ENCODE results near the gene DPF3. TPM values are rescaled to one million over a fixed set of nuclear protein-coding genes. Genes with fewer than 3 reads are reported as not detected.

Gene DPF3
- total RNA-seq, 3 donors from 2014 or later = 9.3 to 21.9 (median 10.9) TPM

- DNase-seq (no peak), ATAC-seq (no peak)
- Histone ChIP-seq H3K4me3 (no peak overlapping the region), H3K36me3 (ENCODE audit: low read depth) (no peaks in the 10 kb centered on the region), H3K9me3 (no peaks in the 10 kb centered on the region), H3K4me1 (ENCODE audit: low read depth) (peaks cover 8% of the 10 kb centered on the region)
- intact Hi-C loops (cut with DNase I, micrococcal nuclease) = no loop called here
- TF ChIP-seq CTCF (IDR thresholded peaks at IDR 0.05) = no peak
Observed at GRCh38 chr14:72774894-72775620, 118.8 kb downstream of the DPF3 start.

GRCh38 chr14:72774141-72774540, 119.8 kb downstream of the DPF3 start:
- ATAC-seq (no peak), DNase-seq (no peak)
- H3K36me3 ChIP-seq (ENCODE audit: low read depth) = no peaks in the 10 kb centered on the region
- H3K4me3 ChIP-seq = no peak overlapping the region
- intact Hi-C loops (cut with DNase I, micrococcal nuclease) = no loop called here
- no peak for TF ChIP-seq CTCF (IDR thresholded peaks at IDR 0.05)
- no peaks in the 10 kb centered on the region for H3K9me3 ChIP-seq
- peaks cover 8% of the 10 kb centered on the region for H3K4me1 ChIP-seq (ENCODE audit: low read depth)

- H3K9me3 ChIP-seq = peaks cover 5% of the 10 kb centered on the region
- no peaks in the 10 kb centered on the region for H3K36me3 ChIP-seq (ENCODE audit: low read depth)
- peaks cover 3% of the 10 kb centered on the region for H3K4me1 ChIP-seq (ENCODE audit: low read depth)
- DNase-seq = peak; percentile 80 to 85 (median 84)
- intact Hi-C loops (cut with DNase I, micrococcal nuclease) = no loop called here
- ATAC-seq = peak; percentile 96
- H3K4me3 ChIP-seq = no peak overlapping the region
- no peak for TF ChIP-seq CTCF (IDR thresholded peaks at IDR 0.05)
Observed at GRCh38 chr14:72771561-72771960, 122.3 kb downstream of the DPF3 start.

GRCh38 chr14:72766296-72766695, 127.6 kb downstream of the DPF3 start:
- Histone ChIP-seq H3K4me1 (ENCODE audit: low read depth) (no peaks in the 10 kb centered on the region), H3K36me3 (ENCODE audit: low read depth) (no peaks in the 10 kb centered on the region), H3K4me3 (no peak overlapping the region), H3K9me3 (peaks cover 7% of the 10 kb centered on the region)
- no peak for TF ChIP-seq CTCF (IDR thresholded peaks at IDR 0.05)
- ATAC-seq (no peak), DNase-seq (no peak)
- intact Hi-C loops (cut with DNase I, micrococcal nuclease) = no loop called here

- DNase-seq = no peak
- no peaks in the 10 kb centered on the region for H3K36me3 ChIP-seq (ENCODE audit: low read depth)
- TF ChIP-seq CTCF (IDR thresholded peaks at IDR 0.05) = no peak
- no peaks in the 10 kb centered on the region for H3K4me1 ChIP-seq (ENCODE audit: low read depth)
- no peak overlapping the region for H3K4me3 ChIP-seq
- H3K9me3 ChIP-seq = peaks cover 31% of the 10 kb centered on the region
- ATAC-seq = no peak
- intact Hi-C loops (cut with DNase I, micrococcal nuclease) = no loop called here
Observed at GRCh38 chr14:72763892-72764291, 130.0 kb downstream of the DPF3 start.
